Right kidney (tissue), 1 donor: ENCODE results near the gene IL17C.
A peak's percentile ranks its signal among the peaks of the same experiment; 100 is the strongest.

Source experiments
- DNase-seq: peaks from one replicate; pipeline ENCODE4 v3.0.0-alpha.2; 2016

IL17C gene

DNA sequence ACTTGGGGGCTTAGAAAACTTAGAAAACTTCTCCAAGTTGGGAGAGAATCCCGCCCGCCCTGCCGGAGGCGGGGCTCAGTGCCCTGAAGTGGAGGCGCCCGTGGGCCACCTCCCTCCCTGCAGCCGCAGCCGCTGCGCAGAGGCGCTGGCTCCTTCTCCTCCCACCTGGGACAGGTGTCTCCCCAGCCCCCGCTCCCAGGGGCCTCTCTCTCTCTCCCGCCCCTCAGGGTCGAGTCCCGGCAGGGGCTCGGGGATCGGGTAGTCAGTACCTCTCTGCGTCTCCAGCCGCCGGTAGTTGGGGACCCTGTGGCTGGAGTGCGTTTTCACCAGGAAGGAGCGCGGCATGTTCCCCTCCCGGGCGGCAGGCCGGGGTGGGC, 47.7 kb downstream of the IL17C start:
- DNase-seq: peak; percentile 48

- DNase-seq: peak; percentile 73
These were observed 48.3 kb downstream of the IL17C start, which contains the start of gene SNAI3 for GRCh38 chr16:88686439-88687253. TSS of gene SNAI3 (minus strand) at chr16:88686507. CDS start at chr16:88686406, 101 bp downstream.

DNA sequence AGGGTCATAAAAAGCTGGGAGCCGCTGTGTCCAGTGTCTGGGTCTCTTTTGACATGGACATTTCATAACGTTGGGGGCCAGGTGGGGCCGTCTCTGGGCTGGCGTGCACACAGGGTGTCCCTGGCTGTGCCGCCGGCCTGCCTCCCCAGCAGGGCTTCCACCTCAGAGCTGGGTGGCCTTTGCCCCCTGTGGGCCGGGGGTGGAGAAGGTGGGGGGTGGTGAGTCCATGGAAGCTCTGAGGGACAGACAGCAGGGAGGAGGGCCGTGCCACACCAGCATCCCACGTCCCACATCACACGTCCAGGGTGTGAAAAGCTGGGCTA, 48.8 kb downstream of the IL17C start:
- no peak for DNase-seq

DNA sequence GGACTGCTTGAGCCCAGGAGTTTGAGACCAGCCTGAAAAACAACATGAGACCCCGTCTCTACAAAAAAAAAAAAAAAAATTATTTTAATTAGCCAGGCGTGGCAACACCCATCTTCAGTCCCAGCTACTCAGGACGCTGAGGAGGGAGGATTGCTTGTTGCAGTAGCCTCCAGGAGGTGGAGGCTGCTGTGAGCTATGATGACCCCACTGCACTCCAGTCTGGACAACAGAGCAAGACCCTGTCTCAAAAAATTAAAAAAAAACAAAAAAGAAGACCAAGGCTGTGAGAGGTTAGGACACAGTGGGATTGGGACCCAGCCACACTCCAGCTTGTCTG, 49.3 kb downstream of the IL17C start:
- DNase-seq: no peak

DNA sequence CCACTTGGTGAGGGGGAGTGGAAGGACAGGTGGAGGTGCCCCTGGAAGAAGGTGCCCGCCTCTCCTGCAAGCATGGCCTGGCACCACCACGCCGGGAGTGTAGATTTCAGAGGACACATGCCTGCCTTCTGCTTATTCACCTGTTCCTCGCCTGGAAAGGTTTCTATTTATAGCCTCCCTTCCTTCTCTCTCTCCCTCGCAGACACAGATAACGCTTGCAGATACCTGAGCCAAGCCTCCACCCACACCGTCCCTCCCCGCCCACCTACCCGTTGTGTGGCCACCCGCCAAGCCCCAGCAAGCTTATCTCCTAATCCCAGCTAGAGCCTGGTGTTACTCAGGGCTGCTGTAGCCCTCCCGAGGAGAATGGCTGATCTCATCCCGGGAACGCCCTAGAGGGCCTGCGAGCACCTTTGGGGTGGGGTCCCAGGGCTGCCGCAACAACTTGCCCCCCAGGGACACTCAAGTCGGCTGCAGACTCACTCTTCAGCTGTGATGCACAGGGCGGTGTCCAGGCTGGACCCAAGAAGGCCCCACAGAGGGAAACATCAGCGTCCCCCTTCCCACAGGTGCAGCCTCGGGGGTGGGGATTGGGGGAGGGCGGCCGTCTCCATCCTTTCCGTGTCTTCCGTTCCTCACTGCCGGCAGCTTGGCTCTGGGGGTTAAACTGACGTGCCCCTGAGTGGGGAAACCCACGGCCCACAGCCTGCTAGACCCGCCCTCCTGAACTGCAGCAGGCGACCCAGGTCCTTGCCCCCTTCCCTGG, 49.8 kb downstream of the IL17C start:
- no peak for DNase-seq
